Measurements from ENCODE around the gene SYT1.

The SYT1 gene

DNA sequence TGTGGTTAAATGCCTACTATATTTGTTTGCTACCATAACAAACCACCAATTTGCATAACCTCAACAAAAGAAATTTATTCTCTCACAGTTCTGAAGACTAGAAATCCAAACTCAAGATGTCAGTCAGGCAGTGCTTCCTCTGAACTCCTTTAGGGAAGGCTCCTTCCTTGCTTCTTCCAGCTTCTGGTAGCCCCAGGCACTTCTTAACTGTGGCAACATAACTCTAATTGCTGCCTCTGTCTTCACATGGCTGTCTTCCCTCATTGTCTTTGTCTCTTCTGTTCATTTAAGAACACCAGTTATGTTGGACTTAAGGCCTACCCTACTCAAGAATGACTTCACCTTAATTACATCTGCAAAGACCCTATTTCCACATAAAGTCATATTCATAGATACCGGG, 206.9 kb downstream of the SYT1 start:
- H3K27ac ChIP-seq (replicated peaks) = no peak overlapping the region
- no peak overlapping the region for H3K4me3 ChIP-seq (replicated peaks; ENCODE audit: insufficient read depth, low read length)
- DNase-seq (ENCODE audit: low read depth in 1 of 2, low spot score in 1 of 2) = no peak
- no peak for TF ChIP-seq SPI1 (IDR thresholded peaks at IDR 0.05; ENCODE audit: borderline replicate concordance, low read depth)
- TF ChIP-seq GABPA (IDR thresholded peaks at IDR 0.05; ENCODE audit: low read depth) = no peak
- no peak for TF ChIP-seq POLR2AphosphoS5 (IDR thresholded peaks at IDR 0.05; ENCODE audit: low read depth)
- TF ChIP-seq, protein P1, sequence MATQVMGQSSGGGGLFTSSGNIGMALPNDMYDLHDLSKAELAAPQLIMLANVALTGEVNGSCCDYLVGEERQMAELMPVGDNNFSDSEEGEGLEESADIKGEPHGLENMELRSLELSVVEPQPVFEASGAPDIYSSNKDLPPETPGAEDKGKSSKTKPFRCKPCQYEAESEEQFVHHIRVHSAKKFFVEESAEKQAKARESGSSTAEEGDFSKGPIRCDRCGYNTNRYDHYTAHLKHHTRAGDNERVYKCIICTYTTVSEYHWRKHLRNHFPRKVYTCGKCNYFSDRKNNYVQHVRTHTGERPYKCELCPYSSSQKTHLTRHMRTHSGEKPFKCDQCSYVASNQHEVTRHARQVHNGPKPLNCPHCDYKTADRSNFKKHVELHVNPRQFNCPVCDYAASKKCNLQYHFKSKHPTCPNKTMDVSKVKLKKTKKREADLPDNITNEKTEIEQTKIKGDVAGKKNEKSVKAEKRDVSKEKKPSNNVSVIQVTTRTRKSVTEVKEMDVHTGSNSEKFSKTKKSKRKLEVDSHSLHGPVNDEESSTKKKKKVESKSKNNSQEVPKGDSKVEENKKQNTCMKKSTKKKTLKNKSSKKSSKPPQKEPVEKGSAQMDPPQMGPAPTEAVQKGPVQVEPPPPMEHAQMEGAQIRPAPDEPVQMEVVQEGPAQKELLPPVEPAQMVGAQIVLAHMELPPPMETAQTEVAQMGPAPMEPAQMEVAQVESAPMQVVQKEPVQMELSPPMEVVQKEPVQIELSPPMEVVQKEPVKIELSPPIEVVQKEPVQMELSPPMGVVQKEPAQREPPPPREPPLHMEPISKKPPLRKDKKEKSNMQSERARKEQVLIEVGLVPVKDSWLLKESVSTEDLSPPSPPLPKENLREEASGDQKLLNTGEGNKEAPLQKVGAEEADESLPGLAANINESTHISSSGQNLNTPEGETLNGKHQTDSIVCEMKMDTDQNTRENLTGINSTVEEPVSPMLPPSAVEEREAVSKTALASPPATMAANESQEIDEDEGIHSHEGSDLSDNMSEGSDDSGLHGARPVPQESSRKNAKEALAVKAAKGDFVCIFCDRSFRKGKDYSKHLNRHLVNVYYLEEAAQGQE (IDR thresholded peaks at IDR 0.05; ENCODE audit: insufficient replicate concordance, low read depth) = no peak
- TF ChIP-seq, protein P2, sequence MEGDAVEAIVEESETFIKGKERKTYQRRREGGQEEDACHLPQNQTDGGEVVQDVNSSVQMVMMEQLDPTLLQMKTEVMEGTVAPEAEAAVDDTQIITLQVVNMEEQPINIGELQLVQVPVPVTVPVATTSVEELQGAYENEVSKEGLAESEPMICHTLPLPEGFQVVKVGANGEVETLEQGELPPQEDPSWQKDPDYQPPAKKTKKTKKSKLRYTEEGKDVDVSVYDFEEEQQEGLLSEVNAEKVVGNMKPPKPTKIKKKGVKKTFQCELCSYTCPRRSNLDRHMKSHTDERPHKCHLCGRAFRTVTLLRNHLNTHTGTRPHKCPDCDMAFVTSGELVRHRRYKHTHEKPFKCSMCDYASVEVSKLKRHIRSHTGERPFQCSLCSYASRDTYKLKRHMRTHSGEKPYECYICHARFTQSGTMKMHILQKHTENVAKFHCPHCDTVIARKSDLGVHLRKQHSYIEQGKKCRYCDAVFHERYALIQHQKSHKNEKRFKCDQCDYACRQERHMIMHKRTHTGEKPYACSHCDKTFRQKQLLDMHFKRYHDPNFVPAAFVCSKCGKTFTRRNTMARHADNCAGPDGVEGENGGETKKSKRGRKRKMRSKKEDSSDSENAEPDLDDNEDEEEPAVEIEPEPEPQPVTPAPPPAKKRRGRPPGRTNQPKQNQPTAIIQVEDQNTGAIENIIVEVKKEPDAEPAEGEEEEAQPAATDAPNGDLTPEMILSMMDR (IDR thresholded peaks at IDR 0.05; ENCODE audit: insufficient read depth, low read length) = no peak
- H3K27me3 ChIP-seq (ENCODE audit: insufficient read depth, poor library complexity, severe bottlenecking) = no peaks in the 10 kb centered on the region

DNA sequence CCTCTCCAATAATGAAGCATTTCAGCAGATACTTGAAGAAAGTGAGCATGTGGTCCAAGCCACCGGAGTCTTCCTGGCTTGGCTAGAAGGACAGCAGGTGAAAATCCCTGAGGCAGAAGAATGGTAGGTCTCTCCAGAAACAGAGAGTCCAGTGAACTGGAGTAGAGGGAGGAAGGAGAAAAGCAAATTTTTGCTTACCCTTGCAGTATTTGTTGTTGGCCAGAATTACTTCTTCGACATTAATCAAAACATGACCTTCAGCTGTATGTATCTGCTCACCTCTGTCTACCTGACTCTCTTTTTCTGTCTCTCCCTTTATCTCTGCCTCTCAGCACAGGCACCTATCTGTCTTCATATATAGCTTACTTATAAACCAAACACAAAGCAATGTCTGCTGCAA, 208.9 kb downstream of the SYT1 start:
- H3K27ac ChIP-seq (replicated peaks) = no peak overlapping the region
- TF ChIP-seq, protein P2 (IDR thresholded peaks at IDR 0.05; ENCODE audit: insufficient read depth, low read length) = no peak
- TF ChIP-seq GABPA (IDR thresholded peaks at IDR 0.05; ENCODE audit: low read depth) = no peak
- no peak for TF ChIP-seq SPI1 (IDR thresholded peaks at IDR 0.05; ENCODE audit: borderline replicate concordance, low read depth)
- TF ChIP-seq, protein P1 (IDR thresholded peaks at IDR 0.05; ENCODE audit: insufficient replicate concordance, low read depth) = no peak
- no peak for TF ChIP-seq POLR2AphosphoS5 (IDR thresholded peaks at IDR 0.05; ENCODE audit: low read depth)
- H3K27me3 ChIP-seq (ENCODE audit: insufficient read depth, poor library complexity, severe bottlenecking) = no peaks in the 10 kb centered on the region
- H3K4me3 ChIP-seq (replicated peaks; ENCODE audit: insufficient read depth, low read length) = no peak overlapping the region
- no peak for DNase-seq (ENCODE audit: low read depth in 1 of 2, low spot score in 1 of 2)

DNA sequence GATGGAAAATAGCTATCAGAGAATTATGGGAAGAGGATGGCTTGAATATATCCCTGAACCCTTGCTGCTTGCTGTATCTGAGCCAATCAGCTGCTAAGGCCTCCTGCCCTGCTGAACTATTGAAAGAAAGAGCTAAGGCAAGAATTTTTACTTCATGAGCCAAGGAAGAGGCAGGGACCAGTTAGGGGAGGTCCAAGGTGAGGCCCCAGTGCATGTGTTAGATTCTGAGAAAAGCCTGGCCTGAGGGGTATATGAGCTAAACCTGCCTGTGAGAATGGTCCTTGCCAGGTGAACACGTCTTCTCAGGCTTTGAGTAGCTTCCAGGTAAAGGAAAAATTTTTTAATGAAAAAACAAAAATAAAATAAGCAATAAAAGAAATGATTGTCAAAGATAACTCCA, 218.0 kb downstream of the SYT1 start:
- no peak overlapping the region for H3K4me3 ChIP-seq (replicated peaks; ENCODE audit: insufficient read depth, low read length)
- H3K27ac ChIP-seq (replicated peaks) = no peak overlapping the region
- no peak for DNase-seq (ENCODE audit: low read depth in 1 of 2, low spot score in 1 of 2)
- H3K27me3 ChIP-seq (ENCODE audit: insufficient read depth, poor library complexity, severe bottlenecking) = no peaks in the 10 kb centered on the region
- TF ChIP-seq, protein P2 (IDR thresholded peaks at IDR 0.05; ENCODE audit: insufficient read depth, low read length) = no peak
- TF ChIP-seq POLR2AphosphoS5 (IDR thresholded peaks at IDR 0.05; ENCODE audit: low read depth) (no peak), GABPA (IDR thresholded peaks at IDR 0.05; ENCODE audit: low read depth) (no peak), SPI1 (IDR thresholded peaks at IDR 0.05; ENCODE audit: borderline replicate concordance, low read depth) (no peak)
- TF ChIP-seq, protein P1 (IDR thresholded peaks at IDR 0.05; ENCODE audit: insufficient replicate concordance, low read depth) = no peak
